ENCODE measurements around the gene SEC23A. TPM values are rescaled to one million over a fixed set of nuclear protein-coding genes. Genes with fewer than 3 reads are reported as not detected.

The SEC23A gene
- total and polyA plus RNA-seq, 2 of the 8 experiments (the other 6 are each of a cell fraction or from before 2014, with no cell fraction given): 30.9 to 58.2 TPM

DNA sequence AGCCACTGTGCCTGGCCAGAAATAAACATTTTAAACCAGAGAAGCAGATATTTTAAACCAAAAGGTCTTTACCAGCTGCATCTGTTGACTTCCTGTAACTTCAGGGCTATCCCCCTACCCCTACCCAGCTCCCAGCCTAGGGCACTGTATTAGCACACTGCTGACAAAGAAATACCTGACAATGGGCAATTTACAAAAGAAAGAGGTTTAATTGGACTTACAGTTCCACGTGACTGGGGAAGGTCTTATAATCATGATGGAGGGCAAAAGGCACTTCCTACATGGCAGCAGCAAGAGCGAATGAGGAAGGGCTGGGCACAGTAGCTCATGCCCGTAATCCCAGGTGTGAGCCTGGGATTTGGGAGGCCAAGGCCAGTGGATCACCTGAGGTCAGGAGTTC, 37.1 kb upstream of the SEC23A start:
- Histone ChIP-seq H3K79me2 (ENCODE audit: control insufficient read depth in 1 of 2, insufficient read depth in 2 of 2, low read length in 2 of 2) (no peaks in the 10 kb centered on the region), H3K4me2 (ENCODE audit: insufficient read depth in 1 of 2, low read depth in 2 of 2, low read length in 2 of 2) (peak overlapping the region; percentile 1 to 17; a peak in 2 of 4 replicates), H3K4me3 (ENCODE audit: extremely low read depth in 1 of 4, insufficient read depth in 2 of 4, low read depth in 3 of 4, low read length in 4 of 4) (peak overlapping the region in 1 of 4 experiments; percentile 5; a peak in 2 of 8 replicates), H4K91ac (replicated peaks; ENCODE audit: insufficient read length, low read length) (no peak overlapping the region), H3K18ac (ENCODE audit: extremely low read depth, low read length) (no peak overlapping the region), H3K9me3 (ENCODE audit: insufficient read depth in 2 of 2, low read depth in 1 of 2, low read length in 1 of 2) (peaks cover 12% of the 10 kb centered on the region in 2 experiments), H3K27me3 (replicated peaks in 1 of 4; ENCODE audit: control insufficient read depth in 3 of 4, extremely low read depth in 1 of 4, insufficient read depth in 3 of 4, low read length in 3 of 4) (no peaks in the 10 kb centered on the region), H4K20me1 (replicated peaks in 1 of 2; ENCODE audit: control insufficient read depth in 1 of 2, insufficient read depth in 2 of 2, low read length in 2 of 2) (peaks cover 0 to 2% of the 10 kb centered on the region in 2 experiments), H4K5ac (ENCODE audit: insufficient read length, low read depth, low read length) (no peak overlapping the region), H3K36me3 (ENCODE audit: control insufficient read depth in 2 of 4, insufficient read depth in 4 of 4, low read length in 3 of 4) (peaks cover 0 to 29% (median 10%) of the 10 kb centered on the region in 4 experiments; a peak in 5 of 8 replicates), H3K56ac (replicated peaks; ENCODE audit: insufficient read length, low read depth, low read length) (no peak overlapping the region), H3K4ac (replicated peaks; ENCODE audit: insufficient read length, low read depth, low read length) (no peak overlapping the region), H3K4me1 (replicated peaks in 1 of 4; ENCODE audit: control insufficient read depth in 3 of 4, insufficient read depth in 4 of 4, low read length in 3 of 4) (peaks cover 0 to 3% (median 1%) of the 10 kb centered on the region in 4 experiments; a peak in 2 of 7 replicates), H2BK12ac (ENCODE audit: low read depth, low read length) (no peak overlapping the region), H3K23me2 (ENCODE audit: low read depth, low read length) (no peaks in the 10 kb centered on the region), H4K8ac (ENCODE audit: extremely low read depth, insufficient read depth, low read length) (no peak overlapping the region), H3K79me1 (ENCODE audit: low read depth, low read length) (no peaks in the 10 kb centered on the region), H3K14ac (ENCODE audit: insufficient read length) (no peak overlapping the region), H2AK5ac (ENCODE audit: low read depth, low read length) (no peak overlapping the region; the same call in 1 of the 2 replicates), H3K23ac (ENCODE audit: insufficient read length) (no peak overlapping the region), H2BK20ac (ENCODE audit: low read length) (no peak overlapping the region), H2BK5ac (ENCODE audit: low read depth, low read length) (no peak overlapping the region), H2BK120ac (replicated peaks; ENCODE audit: low read depth, low read length) (no peak overlapping the region), H3K27ac (ENCODE audit: low read depth, low read length) (no peak overlapping the region), H3K9ac (replicated peaks in 1 of 4; ENCODE audit: extremely low read depth in 1 of 4, low read depth in 3 of 4, low read length in 3 of 4) (no peak overlapping the region), H2BK15ac (ENCODE audit: low read length) (no peak overlapping the region), H2AFZ (ENCODE audit: low read length) (no peak overlapping the region)
- ChIA-PET POLR2A (ENCODE audit: partially characterized antibody) (interaction anchor here (0.6 to 1.8 kb wide), 8 partner anchors 11 to 33 kb away, joined by 3 to 9 read pairs (median 4); partner anchors contain the start of genes GEMIN2 and TRAPPC6B), CTCF (ENCODE audit: partially characterized antibody) (interaction anchor here (0.9 kb wide), 1 partner anchor 20 kb away, joined by 3 read pairs; no protein-coding TSS in a partner anchor)
- WGBS, 2 experiments (ENCODE audit: extremely low coverage in 1 of 2, insufficient coverage in 1 of 2, insufficient read length in 1 of 2, insufficient replicate concordance in 2 of 2, low coverage in 1 of 2, low lambda C conversion rate in 2 of 2, missing lambda C conversion rate in 1 of 2): 86% methylated on average over 3 of the region's 3 CpGs; no CpG with 5 or more reads in 1 of the 2 experiments
- FAIRE-seq: no peak
- peak in 1 of 2 experiments; percentile 27 for DNase-seq (ENCODE audit: low read depth in 1 of 2, low spot score in 2 of 2)
- no peak for TF ChIP-seq TCF12 (IDR thresholded peaks at IDR 0.05; ENCODE audit: low read depth, low read length)
- TF ChIP-seq HDAC2 (IDR thresholded peaks at IDR 0.05; ENCODE audit: borderline replicate concordance in 1 of 2, low read depth in 2 of 2, low read length in 2 of 2): no peak
- TF ChIP-seq CREB1 (IDR thresholded peaks at IDR 0.05): no peak

Measured in H1 (cell line).